Measurements from ENCODE around the gene TTC39B. TPM values are rescaled to one million over a fixed set of nuclear protein-coding genes. Genes with fewer than 3 reads are reported as not detected.

The TTC39B gene
- total RNA-seq, 6 experiments from 2014 or later: 4.6 to 6.1 (median 5.8) TPM

- Mint-ChIP-seq H3K4me1 (ENCODE audit: low read depth) (peaks cover 9% of the 10 kb centered on the region), H3K27me3 (ENCODE audit: insufficient read depth) (peaks cover 12% of the 10 kb centered on the region), H3K4me3 (no peak overlapping the region), H3K9me3 (no peaks in the 10 kb centered on the region), H3K36me3 (ENCODE audit: low read depth) (no peaks in the 10 kb centered on the region), H3K27ac (no peak overlapping the region)
- TF ChIP-seq, protein P1, sequence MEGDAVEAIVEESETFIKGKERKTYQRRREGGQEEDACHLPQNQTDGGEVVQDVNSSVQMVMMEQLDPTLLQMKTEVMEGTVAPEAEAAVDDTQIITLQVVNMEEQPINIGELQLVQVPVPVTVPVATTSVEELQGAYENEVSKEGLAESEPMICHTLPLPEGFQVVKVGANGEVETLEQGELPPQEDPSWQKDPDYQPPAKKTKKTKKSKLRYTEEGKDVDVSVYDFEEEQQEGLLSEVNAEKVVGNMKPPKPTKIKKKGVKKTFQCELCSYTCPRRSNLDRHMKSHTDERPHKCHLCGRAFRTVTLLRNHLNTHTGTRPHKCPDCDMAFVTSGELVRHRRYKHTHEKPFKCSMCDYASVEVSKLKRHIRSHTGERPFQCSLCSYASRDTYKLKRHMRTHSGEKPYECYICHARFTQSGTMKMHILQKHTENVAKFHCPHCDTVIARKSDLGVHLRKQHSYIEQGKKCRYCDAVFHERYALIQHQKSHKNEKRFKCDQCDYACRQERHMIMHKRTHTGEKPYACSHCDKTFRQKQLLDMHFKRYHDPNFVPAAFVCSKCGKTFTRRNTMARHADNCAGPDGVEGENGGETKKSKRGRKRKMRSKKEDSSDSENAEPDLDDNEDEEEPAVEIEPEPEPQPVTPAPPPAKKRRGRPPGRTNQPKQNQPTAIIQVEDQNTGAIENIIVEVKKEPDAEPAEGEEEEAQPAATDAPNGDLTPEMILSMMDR (IDR thresholded peaks at IDR 0.05): no peak
- DNase-seq: no peak
Observed at GRCh38 chr9:15158064-15158463, 149.0 kb downstream of the TTC39B start.

GRCh38 chr9:15157381-15157780 lies 149.6 kb downstream of the TTC39B start:
- H3K27me3 Mint-ChIP-seq (ENCODE audit: insufficient read depth): peaks cover 12% of the 10 kb centered on the region

GRCh38 chr9:15156241-15156640 lies 150.8 kb downstream of the TTC39B start:
- no peak overlapping the region for H3K4me3 Mint-ChIP-seq
- no peak for DNase-seq
- H3K27me3 Mint-ChIP-seq (ENCODE audit: insufficient read depth): peaks cover 13% of the 10 kb centered on the region
- H3K27ac Mint-ChIP-seq: no peak overlapping the region
- H3K36me3 Mint-ChIP-seq (ENCODE audit: low read depth): no peaks in the 10 kb centered on the region
- peaks cover 9% of the 10 kb centered on the region for H3K4me1 Mint-ChIP-seq (ENCODE audit: low read depth)
- no peaks in the 10 kb centered on the region for H3K9me3 Mint-ChIP-seq
- TF ChIP-seq, protein P1 (IDR thresholded peaks at IDR 0.05): no peak

More at GRCh38 chr9:15157381-15157780, 149.6 kb downstream of the TTC39B start:
- DNase-seq: no peak
- no peaks in the 10 kb centered on the region for H3K9me3 Mint-ChIP-seq
- no peak overlapping the region for H3K4me3 Mint-ChIP-seq
- peaks cover 9% of the 10 kb centered on the region for H3K4me1 Mint-ChIP-seq (ENCODE audit: low read depth)
- TF ChIP-seq, protein P1 (IDR thresholded peaks at IDR 0.05): no peak
- H3K27ac Mint-ChIP-seq: no peak overlapping the region
- H3K36me3 Mint-ChIP-seq (ENCODE audit: low read depth): no peaks in the 10 kb centered on the region

DNA sequence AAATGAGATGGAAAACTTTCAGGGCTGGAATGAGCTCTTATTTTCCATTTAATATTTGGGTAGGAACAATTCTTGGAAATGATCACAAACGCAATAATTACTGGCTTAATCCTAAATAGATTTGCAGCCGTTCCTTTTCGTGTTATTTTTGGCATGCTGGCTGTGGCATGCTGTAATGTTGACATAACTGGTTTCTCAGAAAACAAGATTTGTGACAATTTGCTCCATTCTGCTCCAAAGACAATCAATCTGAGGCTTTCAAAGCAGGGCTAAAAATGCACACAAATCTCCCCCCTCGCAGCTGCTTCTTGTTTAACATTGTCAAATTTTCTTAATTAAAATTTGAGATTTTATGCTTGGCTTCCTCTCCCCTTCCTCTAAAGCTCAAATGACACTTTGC lies 151.2 kb downstream of the TTC39B start:
- Mint-ChIP-seq H3K4me1 (ENCODE audit: low read depth) (peaks cover 6% of the 10 kb centered on the region), H3K9me3 (no peaks in the 10 kb centered on the region), H3K27me3 (ENCODE audit: insufficient read depth) (peaks cover 13% of the 10 kb centered on the region), H3K36me3 (ENCODE audit: low read depth) (no peaks in the 10 kb centered on the region), H3K4me3 (no peak overlapping the region), H3K27ac (no peak overlapping the region)
- TF ChIP-seq, protein P1 (IDR thresholded peaks at IDR 0.05): no peak
- no peak for DNase-seq

- H3K9me3 Mint-ChIP-seq: no peaks in the 10 kb centered on the region
- TF ChIP-seq, protein P1 (IDR thresholded peaks at IDR 0.05): no peak
- H3K27ac Mint-ChIP-seq: no peak overlapping the region
- peaks cover under 1% of the 10 kb centered on the region for H3K4me1 Mint-ChIP-seq (ENCODE audit: low read depth)
- no peaks in the 10 kb centered on the region for H3K36me3 Mint-ChIP-seq (ENCODE audit: low read depth)
- H3K27me3 Mint-ChIP-seq (ENCODE audit: insufficient read depth): peaks cover 13% of the 10 kb centered on the region
- no peak for DNase-seq
- H3K4me3 Mint-ChIP-seq: no peak overlapping the region
Observed at GRCh38 chr9:15155323-15155722, 151.7 kb downstream of the TTC39B start.

GRCh38 chr9:15154677-15155076 lies 152.3 kb downstream of the TTC39B start:
- no peaks in the 10 kb centered on the region for H3K4me1 Mint-ChIP-seq (ENCODE audit: low read depth)

More at GRCh38 chr9:15154677-15155076, 152.3 kb downstream of the TTC39B start:
- Mint-ChIP-seq H3K27me3 (ENCODE audit: insufficient read depth) (peaks cover 13% of the 10 kb centered on the region), H3K27ac (no peak overlapping the region), H3K9me3 (no peaks in the 10 kb centered on the region), H3K4me3 (no peak overlapping the region), H3K36me3 (ENCODE audit: low read depth) (no peaks in the 10 kb centered on the region)
- no peak for DNase-seq
- TF ChIP-seq, protein P1 (IDR thresholded peaks at IDR 0.05): no peak

Measured in HFFc6 (cell line).